SJSA1 (cell line): Measurements from ENCODE around the gene MYH2. TPM values are rescaled to one million over a fixed set of nuclear protein-coding genes. Genes with fewer than 3 reads are reported as not detected.
"Not testable (repeated sequence)": the region's sequence is repeated elsewhere in the genome, so short reads cannot be mapped to it uniquely, and the experiment has no call there.

Experiments
- DNase-seq, 2 experiments: peaks; one replicate each; pipeline ENCODE4 v3.0.0-alpha.2; 2015 to 2020; ENCODE audit warnings: low spot score in 2 of 2, low read depth in 1 of 2
- H3K27ac ChIP-seq: fragments of 250-450 bp; sonication (Bioruptor Pico); 2 replicates; pipeline ENCODE4 v1.5.1; 2020; ENCODE audit warnings: mild to moderate bottlenecking, moderate library complexity
- H3K27me3 ChIP-seq: fragments of 250-450 bp; sonication (Bioruptor Pico); replicated peaks from 2 replicates; pipeline ENCODE4 v1.5.1; 2020; ENCODE audit warnings: mild to moderate bottlenecking, moderate library complexity
- H3K36me3 ChIP-seq: fragments of 250-450 bp; sonication (Bioruptor Pico); 2 replicates; pipeline ENCODE4 v1.5.1; 2020; ENCODE audit warnings: mild to moderate bottlenecking
- H3K4me1 ChIP-seq: fragments of 250-450 bp; sonication (Bioruptor Pico); replicated peaks from 2 replicates; pipeline ENCODE4 v1.6.1; 2021; ENCODE audit warnings: mild to moderate bottlenecking
- H3K4me3 ChIP-seq: fragments of 250-450 bp; sonication (Bioruptor Pico); 2 replicates; pipeline ENCODE4 v1.5.1; 2020; ENCODE audit warnings: mild to moderate bottlenecking
- H3K9me3 ChIP-seq: fragments of 250-450 bp; sonication (Bioruptor Pico); replicated peaks from 2 replicates; pipeline ENCODE4 v1.5.1; 2020; ENCODE audit warnings: mild to moderate bottlenecking
- total RNA-seq: library from RNA; depleted of rRNA; stranded (reverse); fragments of >200 nt; shearing (Covaris generic); gene quantifications from 2 replicates; pipeline ENCODE4 v1.2.3, GENCODE V29; 2014; rRNA removed

The MYH2 gene
- total RNA-seq: not detected in 2 replicates

DNA sequence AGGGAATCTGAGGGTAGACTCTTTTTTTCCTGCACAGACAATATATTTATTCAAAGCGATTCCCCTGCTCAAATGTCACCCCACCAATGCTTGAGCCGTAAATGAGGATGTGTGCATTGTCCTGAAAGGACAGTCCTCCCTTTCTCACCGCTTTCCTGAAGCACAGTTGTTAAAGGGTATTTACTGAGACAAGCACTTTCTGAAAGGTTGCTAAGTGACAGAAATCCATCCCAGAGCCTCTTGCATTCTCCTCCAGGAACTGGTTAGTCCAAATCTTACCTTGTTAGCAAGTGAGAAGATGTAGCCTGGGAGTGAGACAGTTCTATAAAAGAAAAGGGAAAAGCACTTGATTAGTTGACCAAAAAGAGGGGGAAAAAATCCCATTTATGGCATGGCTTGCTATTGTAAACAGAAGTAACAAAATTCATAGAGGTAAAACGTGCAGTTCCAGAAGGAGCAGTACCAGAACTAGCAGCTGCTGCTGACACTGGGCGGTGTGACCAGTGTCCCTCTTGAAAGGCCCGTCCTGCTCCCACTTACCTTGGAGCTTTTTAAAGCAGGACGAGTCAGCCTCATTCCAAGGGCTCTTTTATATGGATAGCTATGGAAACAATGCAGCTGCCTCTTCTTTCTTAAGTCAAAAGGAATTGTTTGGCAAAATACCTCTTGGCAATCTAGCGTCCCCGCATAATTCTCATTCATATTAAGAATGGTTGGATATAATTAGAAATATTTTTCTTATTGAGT, at the start of gene MYH2:
MYH2 (minus strand) TSS at position 563 of the 747 bp plus-strand sequence. CDS start 1,738 bp downstream, outside the sequence.
- no peak for DNase-seq
- Histone ChIP-seq H3K27ac (no peak within 1 kb of the TSS), H3K4me1 (no peaks in the 10 kb centered on the region)

DNA sequence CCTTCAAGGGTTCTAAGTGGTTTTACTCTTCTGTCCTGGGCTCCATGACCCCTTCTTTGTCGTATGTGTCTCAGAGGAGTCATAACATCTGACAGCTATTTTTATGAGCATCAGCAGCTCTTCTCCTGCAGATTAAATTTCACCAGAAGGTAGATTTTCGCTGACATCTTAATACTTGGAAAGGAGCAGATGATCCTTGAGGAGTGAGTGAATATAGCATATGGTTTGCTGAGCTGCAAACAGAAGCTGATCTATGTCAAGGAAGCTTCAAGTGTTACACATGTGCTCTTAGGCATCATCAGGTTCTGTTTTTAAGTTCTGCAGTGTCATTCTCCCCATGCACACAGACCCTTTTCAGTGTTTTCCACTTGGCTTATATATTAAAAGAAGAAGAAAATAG, 49.2 kb upstream of the MYH2 start:
- Histone ChIP-seq H3K9me3 (no peaks in the 10 kb centered on the region), H3K36me3 (no peaks in the 10 kb centered on the region), H3K4me3 (no peak overlapping the region), H3K27ac (no peak overlapping the region), H3K4me1 (no peaks in the 10 kb centered on the region), H3K27me3 (no peaks in the 10 kb centered on the region)
- no peak for DNase-seq

More for the DNA sequence above, at the start of gene MYH2:
- Histone ChIP-seq H3K4me3 (no peak within 1 kb of the TSS), H3K36me3 (no peaks in the 10 kb centered on the region), H3K27me3 (no peaks in the 10 kb centered on the region), H3K9me3 (no peaks in the 10 kb centered on the region)

DNA sequence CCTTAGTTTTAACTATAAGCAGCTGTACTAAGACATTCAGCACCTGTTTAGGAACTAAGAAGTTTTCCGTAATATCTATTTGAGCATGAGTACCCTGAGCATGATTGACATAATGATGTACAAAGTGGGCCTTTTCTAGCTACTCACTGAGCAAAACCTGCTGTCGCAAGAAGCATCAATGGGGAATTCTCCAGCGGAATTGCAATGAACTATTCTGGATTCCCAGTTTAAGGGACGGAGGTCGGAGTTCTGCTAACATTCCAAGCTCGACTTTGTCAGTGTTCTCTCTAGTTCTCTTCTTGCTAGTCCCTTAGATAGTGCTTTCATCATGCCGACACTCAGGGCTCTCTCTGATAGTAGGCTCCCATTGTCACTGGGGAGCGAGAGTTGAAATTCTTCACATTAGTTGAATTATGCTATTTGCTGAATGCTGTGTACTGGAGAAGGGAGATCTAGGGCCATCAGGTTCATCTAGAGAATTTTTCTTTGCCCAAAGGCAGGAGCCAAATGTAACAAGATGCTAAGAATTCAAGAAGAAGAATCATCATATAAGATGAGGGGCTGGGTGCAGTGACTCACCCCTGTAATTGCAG, 40.2 kb upstream of the MYH2 start:
- H3K4me3 ChIP-seq: no peak overlapping the region
- no peaks in the 10 kb centered on the region for H3K36me3 ChIP-seq
- H3K27me3 ChIP-seq: no peaks in the 10 kb centered on the region
- H3K9me3 ChIP-seq: no peaks in the 10 kb centered on the region
- no peak overlapping the region for H3K27ac ChIP-seq
- no peak for DNase-seq
- H3K4me1 ChIP-seq: no peaks in the 10 kb centered on the region

DNA sequence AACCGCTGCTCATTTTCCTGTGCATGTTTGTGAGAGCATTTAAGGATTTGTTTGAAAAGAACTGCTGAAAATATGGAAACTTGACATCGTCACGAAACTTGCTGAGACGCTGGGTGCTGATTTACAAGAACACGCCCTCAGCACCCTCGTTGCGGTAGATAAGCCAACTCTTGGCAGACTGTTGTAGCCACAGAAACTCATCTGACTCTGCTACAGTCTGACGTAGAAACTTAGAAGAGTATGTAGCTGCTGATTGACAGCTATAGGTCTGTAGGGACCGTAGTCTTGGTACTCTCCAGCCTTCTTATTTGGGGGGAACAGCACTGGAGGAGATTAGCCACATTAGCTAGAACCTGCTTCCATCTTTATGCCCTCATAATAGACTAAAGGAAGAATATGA, 36.1 kb upstream of the MYH2 start:
- no peak for DNase-seq
- H3K4me3 ChIP-seq: no peak overlapping the region
- H3K27ac ChIP-seq: no peak overlapping the region
- H3K27me3 ChIP-seq: no peaks in the 10 kb centered on the region
- no peaks in the 10 kb centered on the region for H3K4me1 ChIP-seq
- no peaks in the 10 kb centered on the region for H3K9me3 ChIP-seq
- H3K36me3 ChIP-seq: no peaks in the 10 kb centered on the region

DNA sequence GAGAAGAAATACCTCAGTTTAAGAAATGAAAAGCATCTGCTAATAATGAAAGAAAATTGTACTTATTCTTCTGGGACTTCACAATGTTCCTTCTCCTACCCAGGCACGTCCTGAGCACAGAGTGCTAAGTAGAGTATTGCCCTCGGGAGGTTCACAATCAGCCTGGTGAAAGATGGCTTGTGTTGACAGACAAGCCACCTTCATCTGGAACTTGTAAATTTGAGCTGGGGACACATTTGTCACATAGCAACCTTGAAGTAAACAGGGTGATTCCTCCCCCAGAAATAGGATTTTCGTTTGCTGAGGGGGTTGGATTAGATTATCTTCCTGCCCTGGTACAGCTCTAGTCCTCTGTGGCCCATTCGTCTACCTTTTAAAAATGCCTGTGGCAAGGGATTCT, 34.4 kb upstream of the MYH2 start:
- no peaks in the 10 kb centered on the region for H3K27me3 ChIP-seq
- H3K4me3 ChIP-seq: no peak overlapping the region
- H3K4me1 ChIP-seq: no peaks in the 10 kb centered on the region
- H3K9me3 ChIP-seq: no peaks in the 10 kb centered on the region
- H3K27ac ChIP-seq: no peak overlapping the region
- no peak for DNase-seq
- H3K36me3 ChIP-seq: no peaks in the 10 kb centered on the region

DNA sequence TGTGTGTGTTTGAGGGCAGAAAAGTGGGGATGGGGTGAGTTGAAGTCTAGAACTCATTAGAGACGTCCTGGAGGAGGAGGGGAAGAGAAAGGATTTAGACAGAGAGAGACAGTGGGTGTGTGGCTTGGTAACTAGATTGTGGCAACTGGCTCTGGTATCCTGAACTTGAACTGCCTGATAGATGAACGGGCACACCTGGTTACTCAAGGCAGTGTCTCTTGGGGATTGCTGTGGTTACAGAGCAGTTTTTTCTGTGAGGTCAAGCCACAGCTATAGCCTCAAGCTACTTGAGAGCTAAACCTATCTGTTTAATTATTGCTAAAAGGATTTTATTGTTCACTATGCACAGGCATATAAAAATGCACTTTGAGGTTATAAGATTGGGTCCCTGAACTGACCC, 29.8 kb upstream of the MYH2 start:
- no peak for DNase-seq
- no peak overlapping the region for H3K27ac ChIP-seq
- no peaks in the 10 kb centered on the region for H3K4me1 ChIP-seq
- no peaks in the 10 kb centered on the region for H3K27me3 ChIP-seq
- H3K36me3 ChIP-seq: no peaks in the 10 kb centered on the region
- no peak overlapping the region for H3K4me3 ChIP-seq
- no peaks in the 10 kb centered on the region for H3K9me3 ChIP-seq

DNA sequence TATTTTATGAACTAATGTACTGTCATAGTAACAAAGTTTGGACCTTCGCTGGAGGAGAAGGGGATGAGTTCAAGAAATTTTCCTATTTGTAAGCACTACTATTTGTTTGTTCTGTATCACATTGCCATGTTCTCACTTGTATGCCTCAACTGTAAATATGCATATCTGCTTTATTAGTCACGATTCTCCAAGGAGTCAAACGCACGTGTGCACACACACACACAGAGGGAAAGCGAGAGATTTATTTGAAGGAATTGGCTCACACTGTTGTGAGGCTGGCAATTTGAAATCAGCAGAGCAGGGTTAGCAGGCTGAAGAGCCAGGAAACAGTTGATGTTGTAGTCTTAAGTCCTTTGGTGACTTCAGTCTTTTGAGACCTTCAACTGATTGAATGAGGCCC, 24.9 kb upstream of the MYH2 start:
- DNase-seq: no peak

GRCh38 chr17:10563991-10564660, 14.7 kb upstream of the MYH2 start:
- H3K27me3 ChIP-seq: no peaks in the 10 kb centered on the region
- no peak overlapping the region for H3K4me3 ChIP-seq
- no peak for DNase-seq
- H3K9me3 ChIP-seq: no peaks in the 10 kb centered on the region
- H3K4me1 ChIP-seq: no peaks in the 10 kb centered on the region
- no peak overlapping the region for H3K27ac ChIP-seq
- H3K36me3 ChIP-seq: no peaks in the 10 kb centered on the region

More for the DNA sequence above, 24.9 kb upstream of the MYH2 start:
- H3K27me3 ChIP-seq: no peaks in the 10 kb centered on the region
- no peak overlapping the region for H3K4me3 ChIP-seq
- no peak overlapping the region for H3K27ac ChIP-seq
- no peaks in the 10 kb centered on the region for H3K9me3 ChIP-seq
- no peaks in the 10 kb centered on the region for H3K4me1 ChIP-seq
- H3K36me3 ChIP-seq: no peaks in the 10 kb centered on the region

- H3K27me3 ChIP-seq: no peaks in the 10 kb centered on the region
- no peak overlapping the region for H3K27ac ChIP-seq
- no peaks in the 10 kb centered on the region for H3K36me3 ChIP-seq
- no peak overlapping the region for H3K4me3 ChIP-seq
- H3K9me3 ChIP-seq: no peaks in the 10 kb centered on the region; the same call in 1 of the 2 replicates
- H3K4me1 ChIP-seq: no peaks in the 10 kb centered on the region
- no peak for DNase-seq
These were observed 8.6 kb upstream of the MYH2 start for GRCh38 chr17:10558049-10558448.

DNA sequence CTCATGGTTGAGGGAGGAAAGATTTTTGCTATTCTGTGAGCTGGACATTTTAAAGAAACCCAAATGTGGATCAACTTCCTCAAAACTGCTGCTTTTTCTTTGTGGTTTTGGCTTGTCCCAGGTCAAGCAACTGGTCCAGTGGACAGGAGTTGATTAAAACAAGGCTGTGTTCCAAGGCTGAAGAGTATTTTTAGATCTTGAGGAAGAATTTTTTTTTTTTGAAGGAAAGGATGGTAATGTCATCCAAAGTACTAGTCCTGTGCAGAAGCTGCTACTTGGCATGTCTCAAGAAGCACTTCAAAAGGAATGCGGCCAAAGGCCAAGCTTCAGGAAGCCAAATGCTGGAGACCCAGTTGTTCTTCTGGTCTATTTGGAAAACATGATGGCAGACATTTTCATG, 8.0 kb upstream of the MYH2 start:
- Histone ChIP-seq H3K4me3 (no peak overlapping the region), H3K27ac (no peak overlapping the region)
- DNase-seq: no peak

DNA sequence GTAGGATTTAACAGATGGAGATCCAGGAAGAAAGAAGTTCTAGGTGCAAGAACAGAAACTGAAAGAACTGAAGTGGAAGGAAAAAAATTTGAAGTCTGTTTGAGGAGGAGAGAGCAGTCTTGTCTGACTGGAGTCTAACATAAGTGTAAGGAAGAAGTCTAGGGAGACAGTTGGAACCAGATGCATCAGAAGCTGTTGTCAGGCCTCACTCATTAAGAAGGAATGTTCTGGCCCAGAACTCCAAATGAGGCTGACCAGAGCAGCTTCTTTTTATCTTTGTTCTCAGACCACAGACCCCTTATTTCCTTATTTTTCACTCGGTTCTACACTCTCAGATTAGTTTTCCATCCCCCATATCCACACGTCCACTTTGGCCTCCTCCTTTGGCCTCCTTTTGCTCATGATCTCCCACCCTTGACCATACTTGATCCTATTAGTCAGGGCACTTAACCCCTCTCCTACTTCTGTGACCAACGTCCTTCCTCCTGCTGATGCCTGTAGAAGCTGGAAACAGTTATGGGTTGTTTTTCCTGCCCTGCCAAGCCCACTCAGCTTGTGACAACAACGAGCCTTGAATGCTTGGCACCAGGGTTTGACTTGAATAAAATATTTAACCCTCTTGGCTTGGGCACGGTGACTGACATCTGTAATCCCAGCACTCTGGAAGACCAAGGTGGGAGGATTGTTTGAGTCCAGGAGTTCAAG, 7.0 kb upstream of the MYH2 start:
- H3K27ac ChIP-seq: no peak overlapping the region
- no peak for DNase-seq
- H3K36me3 ChIP-seq: no peaks in the 10 kb centered on the region

More for the DNA sequence above, 8.0 kb upstream of the MYH2 start:
- Histone ChIP-seq H3K9me3 (no peaks in the 10 kb centered on the region; the same call in 1 of the 2 replicates), H3K27me3 (no peaks in the 10 kb centered on the region), H3K36me3 (no peaks in the 10 kb centered on the region), H3K4me1 (no peaks in the 10 kb centered on the region)

GRCh38 chr17:10550014-10550413, 556 bp upstream of the MYH2 start:
- no peak for DNase-seq
- H3K27me3 ChIP-seq: no peaks in the 10 kb centered on the region
- H3K27ac ChIP-seq: no peak overlapping the region
- H3K4me1 ChIP-seq: no peaks in the 10 kb centered on the region
- H3K9me3 ChIP-seq: no peaks in the 10 kb centered on the region
- H3K4me3 ChIP-seq: no peak overlapping the region
- no peaks in the 10 kb centered on the region for H3K36me3 ChIP-seq

More for the DNA sequence above, 7.0 kb upstream of the MYH2 start:
- H3K4me1 ChIP-seq: no peaks in the 10 kb centered on the region
- no peaks in the 10 kb centered on the region for H3K27me3 ChIP-seq
- H3K9me3 ChIP-seq: no peaks in the 10 kb centered on the region; the same call in 1 of the 2 replicates
- H3K4me3 ChIP-seq: no peak overlapping the region

DNA sequence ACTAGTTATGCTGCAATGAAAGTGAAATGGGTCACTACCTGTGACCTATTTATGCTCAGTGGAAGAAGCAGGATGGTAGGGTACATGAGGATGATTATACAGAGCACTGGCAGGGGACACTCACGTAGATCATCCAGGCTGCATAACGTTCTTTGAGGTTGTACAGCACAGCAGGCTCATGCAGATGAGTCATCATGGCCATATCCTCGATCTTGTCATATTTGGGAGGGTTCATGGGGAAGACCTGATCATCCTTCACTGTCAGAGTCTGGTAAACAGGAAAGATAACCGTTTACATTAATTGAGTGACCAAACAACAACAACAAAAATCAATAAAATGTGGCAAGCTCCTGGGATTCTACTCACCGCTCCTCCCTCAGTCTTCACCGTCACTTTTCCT, 2.1 kb downstream of the MYH2 start:
- Histone ChIP-seq H3K27me3 (no peaks in the 10 kb centered on the region), H3K4me3 (no peak overlapping the region), H3K36me3 (no peaks in the 10 kb centered on the region), H3K27ac (no peak overlapping the region), H3K4me1 (no peaks in the 10 kb centered on the region), H3K9me3 (no peaks in the 10 kb centered on the region)
- DNase-seq: no peak

- H3K36me3 ChIP-seq, H3K27ac ChIP-seq, H3K27me3 ChIP-seq, DNase-seq, H3K4me3 ChIP-seq, H3K9me3 ChIP-seq, H3K4me1 ChIP-seq: not testable (repeated sequence)
These were observed 6.0 kb downstream of the MYH2 start for GRCh38 chr17:10543486-10543885.
